ENCODE results near the gene EEF2K. TPM values are rescaled to one million over a fixed set of nuclear protein-coding genes. Genes with fewer than 3 reads are reported as not detected.

Gene EEF2K
- total and polyA plus RNA-seq, 2 of the 13 experiments (the other 11 are each of a cell fraction or from before 2014, with no cell fraction given): 22.0 to 23.8 TPM

GRCh38 chr16:22190776-22191531 is 15.1 kb upstream of the EEF2K start (continued):
- peak; percentile 83 for TF ChIP-seq KDM5B (CRISPR knock-in tag; IDR thresholded peaks at IDR 0.05; ENCODE audit: borderline replicate concordance)
- peak; percentile 98 for TF ChIP-seq POLR2AphosphoS5 (IDR thresholded peaks at IDR 0.05; ENCODE audit: low read depth, low read length)
- TF ChIP-seq TAF15 (IDR thresholded peaks at IDR 0.05; ENCODE audit: low read depth, low read length, poor library complexity, severe bottlenecking): no peak
- no peak for TF ChIP-seq SMYD3 (CRISPR knock-in tag; IDR thresholded peaks at IDR 0.05)
- TF ChIP-seq, protein P1, sequence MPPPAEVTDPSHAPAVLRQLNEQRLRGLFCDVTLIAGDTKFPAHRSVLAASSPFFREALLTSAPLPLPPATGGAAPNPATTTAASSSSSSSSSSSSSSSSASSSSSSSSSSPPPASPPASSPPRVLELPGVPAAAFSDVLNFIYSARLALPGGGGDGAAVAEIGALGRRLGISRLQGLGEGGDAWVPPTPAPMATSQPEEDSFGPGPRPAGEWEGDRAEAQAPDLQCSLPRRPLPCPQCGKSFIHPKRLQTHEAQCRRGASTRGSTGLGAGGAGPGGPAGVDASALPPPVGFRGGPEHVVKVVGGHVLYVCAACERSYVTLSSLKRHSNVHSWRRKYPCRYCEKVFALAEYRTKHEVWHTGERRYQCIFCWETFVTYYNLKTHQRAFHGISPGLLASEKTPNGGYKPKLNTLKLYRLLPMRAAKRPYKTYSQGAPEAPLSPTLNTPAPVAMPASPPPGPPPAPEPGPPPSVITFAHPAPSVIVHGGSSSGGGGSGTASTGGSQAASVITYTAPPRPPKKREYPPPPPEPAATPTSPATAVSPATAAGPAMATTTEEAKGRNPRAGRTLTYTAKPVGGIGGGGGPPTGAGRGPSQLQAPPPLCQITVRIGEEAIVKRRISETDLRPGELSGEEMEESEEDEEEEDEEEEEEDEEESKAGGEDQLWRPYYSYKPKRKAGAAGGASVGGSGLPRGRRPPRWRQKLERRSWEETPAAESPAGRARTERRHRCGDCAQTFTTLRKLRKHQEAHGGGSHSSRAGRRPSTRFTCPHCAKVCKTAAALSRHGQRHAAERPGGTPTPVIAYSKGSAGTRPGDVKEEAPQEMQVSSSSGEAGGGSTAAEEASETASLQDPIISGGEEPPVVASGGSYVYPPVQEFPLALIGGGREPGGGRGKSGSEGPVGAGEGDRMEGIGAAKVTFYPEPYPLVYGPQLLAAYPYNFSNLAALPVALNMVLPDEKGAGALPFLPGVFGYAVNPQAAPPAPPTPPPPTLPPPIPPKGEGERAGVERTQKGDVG (CRISPR knock-in tag; IDR thresholded peaks at IDR 0.05; ENCODE audit: borderline replicate concordance): no peak; the same call in 1 of the 2 replicates
- 0 out of 2 replicates have a peak, but pooled peaks have one; percentile 33 for TF ChIP-seq STAT5B (CRISPR knock-in tag; IDR thresholded peaks at IDR 0.05)
- no peak for TF ChIP-seq ZMYM3 (CRISPR knock-in tag; IDR thresholded peaks at IDR 0.05)
- TF ChIP-seq, protein P2, sequence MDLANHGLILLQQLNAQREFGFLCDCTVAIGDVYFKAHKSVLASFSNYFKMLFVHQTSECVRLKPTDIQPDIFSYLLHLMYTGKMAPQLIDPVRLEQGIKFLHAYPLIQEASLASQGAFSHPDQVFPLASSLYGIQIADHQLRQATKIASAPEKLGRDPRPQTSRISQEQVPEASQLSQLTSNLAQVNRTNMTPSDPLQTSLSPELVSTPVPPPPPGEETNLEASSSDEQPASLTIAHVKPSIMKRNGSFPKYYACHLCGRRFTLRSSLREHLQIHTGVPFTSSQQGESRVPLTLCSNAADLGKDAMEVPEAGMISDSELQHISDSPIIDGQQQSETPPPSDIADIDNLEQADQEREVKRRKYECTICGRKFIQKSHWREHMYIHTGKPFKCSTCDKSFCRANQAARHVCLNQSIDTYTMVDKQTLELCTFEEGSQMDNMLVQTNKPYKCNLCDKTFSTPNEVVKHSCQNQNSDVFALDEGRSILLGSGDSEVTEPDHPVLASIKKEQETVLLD (CRISPR knock-in tag; IDR thresholded peaks at IDR 0.05; ENCODE audit: low read depth): 0 out of 2 replicates have a peak, but pooled peaks have one; percentile 30
- peak; percentile 80 for TF ChIP-seq ZFY (CRISPR knock-in tag; IDR thresholded peaks at IDR 0.05)
- TF ChIP-seq MEIS2 (CRISPR knock-in tag; IDR thresholded peaks at IDR 0.05): peak; percentile 30; the same call in 1 of the 2 replicates
- peak; percentile 59; the same call in 1 of the 2 replicates for TF ChIP-seq BHLHE40 (IDR thresholded peaks at IDR 0.05; ENCODE audit: low read length)
- peak; percentile 85; the same call in 1 of the 2 replicates for TF ChIP-seq ZHX2 (IDR thresholded peaks at IDR 0.05; ENCODE audit: low read depth)
- TF ChIP-seq ZHX2 (CRISPR knock-in tag; IDR thresholded peaks at IDR 0.05; ENCODE audit: borderline replicate concordance): no peak
- no peak for TF ChIP-seq ZNF879 (CRISPR knock-in tag; IDR thresholded peaks at IDR 0.05)
- TF ChIP-seq, protein P3, sequence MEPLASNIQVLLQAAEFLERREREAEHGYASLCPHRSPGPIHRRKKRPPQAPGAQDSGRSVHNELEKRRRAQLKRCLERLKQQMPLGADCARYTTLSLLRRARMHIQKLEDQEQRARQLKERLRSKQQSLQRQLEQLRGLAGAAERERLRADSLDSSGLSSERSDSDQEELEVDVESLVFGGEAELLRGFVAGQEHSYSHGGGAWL (CRISPR knock-in tag; IDR thresholded peaks at IDR 0.05): no peak; the same call in 1 of the 2 replicates
- TF ChIP-seq ARID2 (CRISPR knock-in tag; IDR thresholded peaks at IDR 0.05; ENCODE audit: borderline replicate concordance): no peak
- TF ChIP-seq ERF (CRISPR knock-in tag; IDR thresholded peaks at IDR 0.05): peak; percentile 62; the same call in 1 of the 2 replicates
- TF ChIP-seq TRIM24 (CRISPR knock-in tag; IDR thresholded peaks at IDR 0.05): no peak

All from HepG2 (cell line).